ENCODE data around the gene GPR65.

Gene GPR65

GRCh38 chr14:88025313-88025712, 20.4 kb downstream of the GPR65 start:
- ChIA-PET POLR2A (no interaction called here), CTCF (no interaction called here)
- Histone ChIP-seq H3K9me3 (ENCODE audit: control insufficient read depth, insufficient read depth, low read depth, low read length) (no peaks in the 10 kb centered on the region), H3K27ac (ENCODE audit: extremely low read depth, low read depth, low read length) (no peak overlapping the region), H3K4me3 (ENCODE audit: low read depth, low read length) (no peak overlapping the region), H3K4me1 (ENCODE audit: control insufficient read depth, insufficient read depth, low read length) (no peaks in the 10 kb centered on the region), H3K36me3 (ENCODE audit: control insufficient read depth in 2 of 2, insufficient read depth in 1 of 2, low read length in 2 of 2) (no peaks in the 10 kb centered on the region)
- no peak for TF ChIP-seq PRDM10 (tag by site-specific recombination; IDR thresholded peaks at IDR 0.05)
- TF ChIP-seq ZNF174 (tag by site-specific recombination; IDR thresholded peaks at IDR 0.05), result no peak
- no peak for TF ChIP-seq HOXA7 (CRISPR knock-in tag; IDR thresholded peaks at IDR 0.05; ENCODE audit: borderline replicate concordance)
- TF ChIP-seq ZSCAN23 (tag by site-specific recombination; IDR thresholded peaks at IDR 0.05), result no peak
- no peak for TF ChIP-seq ZNF292 (tag by site-specific recombination; IDR thresholded peaks at IDR 0.05; ENCODE audit: borderline replicate concordance, low read depth)
- TF ChIP-seq ZNF274 (IDR thresholded peaks at IDR 0.05; ENCODE audit: low read length), result no peak
- TF ChIP-seq ZNF274 (tag by site-specific recombination; IDR thresholded peaks at IDR 0.05; ENCODE audit: borderline replicate concordance), result no peak
- TF ChIP-seq KLF7 (tag by site-specific recombination; IDR thresholded peaks at IDR 0.05; ENCODE audit: borderline replicate concordance), result no peak
- no peak for TF ChIP-seq BCL11B (tag by site-specific recombination; IDR thresholded peaks at IDR 0.05; ENCODE audit: low read depth)
- no peak for TF ChIP-seq ZNF514 (tag by site-specific recombination; IDR thresholded peaks at IDR 0.05)

GRCh38 chr14:88026890-88027289, 22.0 kb downstream of the GPR65 start:
- CTCF ChIA-PET, result interaction anchor here (0.7 kb wide), 1 partner anchor 590 kb away, joined by 3 read pairs; no protein-coding TSS in a partner anchor
- Histone ChIP-seq H3K36me3 (ENCODE audit: control insufficient read depth in 2 of 2, insufficient read depth in 1 of 2, low read length in 2 of 2) (no peaks in the 10 kb centered on the region), H3K4me1 (ENCODE audit: control insufficient read depth, insufficient read depth, low read length) (no peaks in the 10 kb centered on the region), H3K27ac (ENCODE audit: extremely low read depth, low read depth, low read length) (no peak overlapping the region), H3K4me3 (ENCODE audit: low read depth, low read length) (no peak overlapping the region), H3K9me3 (ENCODE audit: control insufficient read depth, insufficient read depth, low read depth, low read length) (no peaks in the 10 kb centered on the region)
- POLR2A ChIA-PET, result no interaction called here
- no peak for TF ChIP-seq ZNF701 (tag by site-specific recombination; IDR thresholded peaks at IDR 0.05)
- TF ChIP-seq ZNF785 (tag by site-specific recombination; IDR thresholded peaks at IDR 0.05), result no peak
- no peak for TF ChIP-seq ZBTB17 (tag by site-specific recombination; IDR thresholded peaks at IDR 0.05)
- no peak for TF ChIP-seq ZBTB6 (tag by site-specific recombination; IDR thresholded peaks at IDR 0.05)
- no peak for TF ChIP-seq ZNF366 (tag by site-specific recombination; conservative IDR thresholded peaks at IDR 0.05)
- no peak for TF ChIP-seq HIC1 (tag by site-specific recombination; IDR thresholded peaks at IDR 0.05)
- TF ChIP-seq SALL2 (tag by site-specific recombination; IDR thresholded peaks at IDR 0.05; ENCODE audit: borderline replicate concordance), result no peak
- TF ChIP-seq ZNF324 (tag by site-specific recombination; IDR thresholded peaks at IDR 0.05), result no peak
- no peak for TF ChIP-seq ZNF18 (tag by site-specific recombination; IDR thresholded peaks at IDR 0.05)
- TF ChIP-seq ZNF658 (tag by site-specific recombination; IDR thresholded peaks at IDR 0.05), result no peak
- no peak for TF ChIP-seq ZNF707 (tag by site-specific recombination; IDR thresholded peaks at IDR 0.05)
- TF ChIP-seq ZNF600 (tag by site-specific recombination; IDR thresholded peaks at IDR 0.05), result no peak
- no peak for TF ChIP-seq ZNF16 (tag by site-specific recombination; IDR thresholded peaks at IDR 0.05; ENCODE audit: low read depth)
- TF ChIP-seq PBX3 (CRISPR knock-in tag; IDR thresholded peaks at IDR 0.05), result no peak
- TF ChIP-seq ZNF248 (tag by site-specific recombination; IDR thresholded peaks at IDR 0.05), result no peak
- no peak for TF ChIP-seq ZNF692 (tag by site-specific recombination; IDR thresholded peaks at IDR 0.05)
- no peak for TF ChIP-seq ZSCAN23 (tag by site-specific recombination; IDR thresholded peaks at IDR 0.05)
